HAP-1 (cell line): ENCODE results near the gene DHX32.

Experiments used
- DNase-seq, 2 experiments: peaks; one replicate each; pipeline ENCODE4 v3.0.0-alpha.2; 2016 to 2020; ENCODE audit warnings: low spot score in 2 of 2
- H3K27me3 ChIP-seq: fragments of 250-450 bp; sonication (Bioruptor Pico); 2 replicates; pipeline ENCODE4 v1.5.1; 2020; ENCODE audit warnings: low read depth, mild to moderate bottlenecking, moderate library complexity
- H3K36me3 ChIP-seq: fragments of 250-450 bp; sonication (Bioruptor Pico); replicated peaks from 2 replicates; pipeline ENCODE4 v1.5.1; 2020; ENCODE audit warnings: mild to moderate bottlenecking
- H3K4me1 ChIP-seq: fragments of 250-450 bp; sonication (Bioruptor Pico); 2 replicates; pipeline ENCODE4 v1.5.1; 2020; ENCODE audit warnings: mild to moderate bottlenecking
- H3K4me3 ChIP-seq: fragments of 250-450 bp; sonication (Bioruptor Pico); 2 replicates; pipeline ENCODE4 v1.5.1; 2020; ENCODE audit warnings: mild to moderate bottlenecking, moderate library complexity
- H3K9me3 ChIP-seq: fragments of 250-450 bp; sonication (Bioruptor Pico); 2 replicates; pipeline ENCODE4 v1.5.1; 2020; ENCODE audit warnings: mild to moderate bottlenecking, moderate library complexity
- in situ Hi-C: fragments of 300-500 bp; cut with MboI; formaldehyde crosslinking; loops from 3 replicates; pipeline ENCODE4 v1.14.3; 2020; ENCODE audit warnings: low sequenced_read_pairs, inconsistent platforms, mixed read lengths

The DHX32 gene

GRCh38 chr10:125882596-125882995, 1.5 kb upstream of the DHX32 start:
- H3K4me3 ChIP-seq = no peak overlapping the region
- H3K27me3 ChIP-seq = no peaks in the 10 kb centered on the region
- peaks cover 3% of the 10 kb centered on the region; the same call in 1 of the 2 replicates for H3K36me3 ChIP-seq
- no peaks in the 10 kb centered on the region for H3K9me3 ChIP-seq
- in situ Hi-C loops = no loop called here
- no peak for DNase-seq
- H3K4me1 ChIP-seq = peaks cover 9% of the 10 kb centered on the region

- no peak for DNase-seq
These were observed 373 bp downstream of the DHX32 start for GRCh38 chr10:125880719-125881118.

GRCh38 chr10:125878957-125879835, 1.9 kb downstream of the DHX32 start:
- no peaks in the 10 kb centered on the region for H3K9me3 ChIP-seq
- H3K4me1 ChIP-seq = peaks cover 9% of the 10 kb centered on the region
- H3K36me3 ChIP-seq = peaks cover 3% of the 10 kb centered on the region; the same call in 1 of the 2 replicates
- in situ Hi-C loops = no loop called here
- DNase-seq = no peak
- H3K4me3 ChIP-seq = no peak overlapping the region
- H3K27me3 ChIP-seq = no peaks in the 10 kb centered on the region

More at GRCh38 chr10:125880719-125881118, 373 bp downstream of the DHX32 start:
- Histone ChIP-seq H3K36me3 (peaks cover 3% of the 10 kb centered on the region; the same call in 1 of the 2 replicates), H3K4me3 (no peak overlapping the region), H3K4me1 (peaks cover 9% of the 10 kb centered on the region), H3K27me3 (no peaks in the 10 kb centered on the region), H3K9me3 (no peaks in the 10 kb centered on the region)
- in situ Hi-C loops = no loop called here

GRCh38 chr10:125871338-125871737, 9.8 kb downstream of the DHX32 start:
- no peaks in the 10 kb centered on the region for H3K4me1 ChIP-seq
- H3K27me3 ChIP-seq = no peaks in the 10 kb centered on the region
- H3K36me3 ChIP-seq = no peaks in the 10 kb centered on the region
- H3K4me3 ChIP-seq = no peak overlapping the region
- no peak for DNase-seq
- in situ Hi-C loops = no loop called here
- H3K9me3 ChIP-seq = no peaks in the 10 kb centered on the region

- DNase-seq = peak; percentile 41 to 48
- Histone ChIP-seq H3K36me3 (no peaks in the 10 kb centered on the region; the same call in 1 of the 2 replicates), H3K4me1 (no peaks in the 10 kb centered on the region), H3K9me3 (no peaks in the 10 kb centered on the region), H3K4me3 (no peak overlapping the region), H3K27me3 (no peaks in the 10 kb centered on the region)
- in situ Hi-C loops = no loop called here
These were observed 12.6 kb downstream of the DHX32 start for GRCh38 chr10:125868372-125868975.

GRCh38 chr10:125866421-125867029, 14.6 kb downstream of the DHX32 start:
- Histone ChIP-seq H3K4me1 (no peaks in the 10 kb centered on the region), H3K9me3 (no peaks in the 10 kb centered on the region), H3K4me3 (no peak overlapping the region), H3K36me3 (no peaks in the 10 kb centered on the region; the same call in 1 of the 2 replicates), H3K27me3 (no peaks in the 10 kb centered on the region)
- DNase-seq = no peak
- in situ Hi-C loops = no loop called here

GRCh38 chr10:125865120-125865519, 16.0 kb downstream of the DHX32 start:
- H3K4me3 ChIP-seq = no peak overlapping the region
- in situ Hi-C loops = no loop called here
- no peaks in the 10 kb centered on the region for H3K4me1 ChIP-seq
- H3K36me3 ChIP-seq = no peaks in the 10 kb centered on the region; the same call in 1 of the 2 replicates
- H3K27me3 ChIP-seq = no peaks in the 10 kb centered on the region
- H3K9me3 ChIP-seq = no peaks in the 10 kb centered on the region
- no peak for DNase-seq

GRCh38 chr10:125859128-125859817, 21.8 kb downstream of the DHX32 start:
- Histone ChIP-seq H3K36me3 (no peaks in the 10 kb centered on the region; the same call in none of the 2 replicates), H3K4me1 (no peaks in the 10 kb centered on the region), H3K4me3 (no peak overlapping the region), H3K27me3 (no peaks in the 10 kb centered on the region), H3K9me3 (no peaks in the 10 kb centered on the region)
- in situ Hi-C loops = no loop called here
- DNase-seq = no peak

GRCh38 chr10:125857185-125857760, 23.8 kb downstream of the DHX32 start:
- H3K27me3 ChIP-seq = no peaks in the 10 kb centered on the region
- no peaks in the 10 kb centered on the region for H3K9me3 ChIP-seq
- H3K36me3 ChIP-seq = no peaks in the 10 kb centered on the region; the same call in none of the 2 replicates
- in situ Hi-C loops = no loop called here
- H3K4me1 ChIP-seq = no peaks in the 10 kb centered on the region
- no peak for DNase-seq
- H3K4me3 ChIP-seq = no peak overlapping the region

- Histone ChIP-seq H3K4me1 (no peaks in the 10 kb centered on the region), H3K4me3 (no peak overlapping the region), H3K9me3 (no peaks in the 10 kb centered on the region), H3K27me3 (no peaks in the 10 kb centered on the region), H3K36me3 (peaks cover 5% of the 10 kb centered on the region)
- DNase-seq = no peak
- in situ Hi-C loops = no loop called here
These were observed 28.6 kb downstream of the DHX32 start for GRCh38 chr10:125852487-125852886.

- in situ Hi-C loops = no loop called here
- Histone ChIP-seq H3K27me3 (no peaks in the 10 kb centered on the region), H3K9me3 (no peaks in the 10 kb centered on the region), H3K4me3 (no peak overlapping the region), H3K36me3 (peaks cover 7% of the 10 kb centered on the region), H3K4me1 (no peaks in the 10 kb centered on the region)
- no peak for DNase-seq
These were observed 30.0 kb downstream of the DHX32 start for GRCh38 chr10:125850766-125851731.

GRCh38 chr10:125849448-125849847, 31.6 kb downstream of the DHX32 start:
- in situ Hi-C loops = no loop called here
- Histone ChIP-seq H3K4me1 (no peaks in the 10 kb centered on the region), H3K27me3 (no peaks in the 10 kb centered on the region), H3K9me3 (no peaks in the 10 kb centered on the region), H3K36me3 (peaks cover 7% of the 10 kb centered on the region), H3K4me3 (no peak overlapping the region)
- no peak for DNase-seq
